Tibial nerve (tissue), 4 donors: ENCODE measurements around the gene DMD.

ENCODE experiments used
- CTCF ChIP-seq, 5 experiments: fragments of 200-600 bp in 3 of 5; fragments of 450-650 bp in 2 of 5; sonication (generic) in 3 of 5; IDR thresholded peaks; one replicate each; pipeline ENCODE4 v1.5.1; 2016 to 2019; ENCODE audit warnings: antibody characterized with exemption in 5 of 5, mild to moderate bottlenecking in 3 of 5, moderate library complexity in 2 of 5
- EP300 ChIP-seq, 2 donors: sonication (generic); formaldehyde crosslinking; IDR thresholded peaks; one replicate each; pipeline ENCODE4 v1.6.1; 2017; ENCODE audit warnings: antibody characterized with exemption in 2 of 2, mild to moderate bottlenecking in 1 of 2
- POLR2A ChIP-seq, 2 donors: fragments of 450-650 bp; IDR thresholded peaks; one replicate each; pipeline ENCODE4 v1.6.1; 2017; ENCODE audit warnings: antibody characterized with exemption in 2 of 2, mild to moderate bottlenecking in 2 of 2, moderate library complexity in 2 of 2

DNA sequence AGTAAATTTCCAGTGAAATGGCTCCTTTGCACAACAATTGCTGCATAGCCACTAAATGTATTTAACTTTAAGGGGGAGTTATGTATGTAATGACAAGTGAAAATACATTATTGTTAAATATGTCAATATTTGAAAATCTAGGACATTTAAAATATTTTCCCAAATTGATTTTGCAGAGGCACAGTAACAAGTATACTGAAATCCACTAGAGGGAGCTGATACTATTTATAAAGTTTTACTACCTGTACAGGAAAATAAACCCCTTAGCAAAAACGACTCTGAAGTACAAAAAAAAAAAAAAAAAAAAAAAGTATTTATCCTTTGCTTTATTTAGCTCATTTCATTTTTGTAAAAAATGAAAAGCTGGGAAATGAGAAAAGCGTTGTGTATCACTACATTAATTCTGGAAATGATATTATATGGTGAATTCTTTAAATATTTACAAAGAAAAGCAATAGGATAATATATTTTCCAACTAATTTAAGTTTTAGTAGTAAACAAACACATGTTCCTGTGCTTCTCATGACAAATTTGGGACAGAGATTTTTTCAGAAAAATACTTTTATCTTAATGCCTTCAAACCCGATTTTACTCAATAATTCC is 727.7 kb downstream of the DMD start:
- TF ChIP-seq POLR2A (IDR thresholded peaks at IDR 0.05) (no peak), CTCF (IDR thresholded peaks at IDR 0.05) (peak in 2 of 5 experiments; percentile 10 to 31), EP300 (IDR thresholded peaks at IDR 0.05) (no peak)
